ENCODE results near the gene SSC5D. TPM values are rescaled to one million over a fixed set of nuclear protein-coding genes. Genes with fewer than 3 reads are reported as not detected.

The SSC5D gene
- total and polyA plus RNA-seq, 9 of the 15 experiments (the other 6 are each of a cell fraction or from before 2014, with no cell fraction given): 0.04 to 0.71 (median 0.14) TPM; not detected in 2

GRCh38 chr19:55519451-55520311 is 31.4 kb downstream of the SSC5D start (continued):
- TF ChIP-seq E4F1 (CRISPR knock-in tag; IDR thresholded peaks at IDR 0.05; ENCODE audit: borderline replicate concordance): no peak
- TF ChIP-seq CTBP1 (IDR thresholded peaks at IDR 0.05; ENCODE audit: borderline replicate concordance): peak; percentile 47; the same call in 1 of the 2 replicates
- TF ChIP-seq SNAPC5 (CRISPR knock-in tag; IDR thresholded peaks at IDR 0.05): no peak
- TF ChIP-seq TEAD2 (tag; IDR thresholded peaks at IDR 0.05): no peak
- TF ChIP-seq ZNF592 (IDR thresholded peaks at IDR 0.05): no peak
- TF ChIP-seq, protein P1, sequence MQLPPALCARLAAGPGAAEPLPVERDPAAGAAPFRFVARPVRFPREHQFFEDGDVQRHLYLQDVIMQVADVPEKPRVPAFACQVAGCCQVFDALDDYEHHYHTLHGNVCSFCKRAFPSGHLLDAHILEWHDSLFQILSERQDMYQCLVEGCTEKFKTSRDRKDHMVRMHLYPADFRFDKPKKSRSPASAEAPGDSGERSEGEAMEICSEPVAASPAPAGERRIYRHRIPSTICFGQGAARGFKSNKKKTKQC (CRISPR knock-in tag; IDR thresholded peaks at IDR 0.05): no peak
- TF ChIP-seq RBM34 (IDR thresholded peaks at IDR 0.05; ENCODE audit: borderline replicate concordance, insufficient read depth, low read length): no peak
- TF ChIP-seq ZNF174 (CRISPR knock-in tag; IDR thresholded peaks at IDR 0.05): no peak
- TF ChIP-seq MAX (CRISPR knock-in tag; IDR thresholded peaks at IDR 0.05): no peak
- TF ChIP-seq NKRF (IDR thresholded peaks at IDR 0.05; ENCODE audit: borderline replicate concordance): no peak
- 0 out of 2 replicates have a peak, but pooled peaks have one; percentile 9 for TF ChIP-seq CEBPB (tag; IDR thresholded peaks at IDR 0.05)
- no peak for TF ChIP-seq ZNF449 (CRISPR knock-in tag; IDR thresholded peaks at IDR 0.05)
- no peak for TF ChIP-seq LCOR (CRISPR knock-in tag; IDR thresholded peaks at IDR 0.05)
- no peak for TF ChIP-seq ZNF224 (CRISPR knock-in tag; IDR thresholded peaks at IDR 0.05)
- TF ChIP-seq RAD51 (IDR thresholded peaks at IDR 0.05; ENCODE audit: borderline replicate concordance, low read depth): no peak
